ENCODE measurements around the gene MLF2. TPM values are rescaled to one million over a fixed set of nuclear protein-coding genes. Genes with fewer than 3 reads are reported as not detected.

Gene MLF2
- total RNA-seq, 1 experiment from 2014 or later = 244 TPM

- no peak overlapping the region for H2BK120ac ChIP-seq (ENCODE audit: low read depth, low read length, poor library complexity, severe bottlenecking)
- Mint-ChIP-seq H3K27ac (no peak overlapping the region; a peak in 1 of 7 replicates), H3K9me3 (peaks cover 0 to 3% of the 10 kb centered on the region in 2 experiments; a peak in 2 of 5 replicates), H3K36me3 (ENCODE audit: insufficient read depth in 1 of 3, low read depth in 3 of 3) (peaks cover 21 to 44% (median 44%) of the 10 kb centered on the region in 3 experiments), H3K4me1 (peaks cover 47 to 72% of the 10 kb centered on the region in 2 experiments), H3K27me3 (ENCODE audit: low read depth) (peaks cover 47% of the 10 kb centered on the region), H3K4me3 (peak overlapping the region; percentile 30 to 69; a peak in 3 of 5 replicates)
- no peak for DNase-seq
- H3K18ac ChIP-seq (ENCODE audit: insufficient read length, low read depth, low read length) = no peak overlapping the region
- no peak overlapping the region for H3K9ac ChIP-seq (ENCODE audit: extremely low read depth, insufficient read length, low read length)
- H3K23me2 ChIP-seq (ENCODE audit: insufficient read length, low read depth, low read length, poor library complexity, severe bottlenecking) = peaks cover 19% of the 10 kb centered on the region
- H3K23ac ChIP-seq (ENCODE audit: insufficient read length, low read depth, low read length) = no peak overlapping the region
- no peak overlapping the region for H3K27ac ChIP-seq (ENCODE audit: insufficient read length, low read depth, low read length)
- no peaks in the 10 kb centered on the region for H3K9me3 ChIP-seq (ENCODE audit: control insufficient read depth, low read depth, low read length)
- H3T11ph ChIP-seq (ENCODE audit: low read length) = no peak overlapping the region
- H3K4me1 ChIP-seq (ENCODE audit: insufficient read depth, low read length) = no peaks in the 10 kb centered on the region; the same call in 1 of the 2 replicates
- peaks cover 5% of the 10 kb centered on the region; the same call in 1 of the 2 replicates for H3K27me3 ChIP-seq (ENCODE audit: insufficient read depth, low read length)
- no peak overlapping the region for H2BK20ac ChIP-seq (ENCODE audit: low read depth, low read length, poor library complexity, severe bottlenecking)
- H2BK15ac ChIP-seq (ENCODE audit: low read depth, low read length) = no peak overlapping the region
- no peak overlapping the region for H3K14ac ChIP-seq (ENCODE audit: insufficient read depth, low read length)
- peak overlapping the region; percentile 13 for H3K4me2 ChIP-seq (ENCODE audit: insufficient read depth, insufficient read length, low read length)
- H2BK5ac ChIP-seq (ENCODE audit: insufficient read length, low read length) = no peak overlapping the region
- no peak overlapping the region for H2AK5ac ChIP-seq (ENCODE audit: insufficient read length, low read length)
- H4K8ac ChIP-seq (replicated peaks; ENCODE audit: insufficient read length, low read depth, low read length) = no peak overlapping the region
- H2AFZ ChIP-seq (ENCODE audit: low read length) = no peak overlapping the region
- no peak overlapping the region for H3K56ac ChIP-seq (ENCODE audit: insufficient read length, low read depth, low read length)
- H3K79me1 ChIP-seq (ENCODE audit: insufficient read depth, low read depth, low read length, poor library complexity, severe bottlenecking) = no peaks in the 10 kb centered on the region
- no peak overlapping the region for H3K4ac ChIP-seq (ENCODE audit: low read depth, low read length)
- TF ChIP-seq, protein P1, sequence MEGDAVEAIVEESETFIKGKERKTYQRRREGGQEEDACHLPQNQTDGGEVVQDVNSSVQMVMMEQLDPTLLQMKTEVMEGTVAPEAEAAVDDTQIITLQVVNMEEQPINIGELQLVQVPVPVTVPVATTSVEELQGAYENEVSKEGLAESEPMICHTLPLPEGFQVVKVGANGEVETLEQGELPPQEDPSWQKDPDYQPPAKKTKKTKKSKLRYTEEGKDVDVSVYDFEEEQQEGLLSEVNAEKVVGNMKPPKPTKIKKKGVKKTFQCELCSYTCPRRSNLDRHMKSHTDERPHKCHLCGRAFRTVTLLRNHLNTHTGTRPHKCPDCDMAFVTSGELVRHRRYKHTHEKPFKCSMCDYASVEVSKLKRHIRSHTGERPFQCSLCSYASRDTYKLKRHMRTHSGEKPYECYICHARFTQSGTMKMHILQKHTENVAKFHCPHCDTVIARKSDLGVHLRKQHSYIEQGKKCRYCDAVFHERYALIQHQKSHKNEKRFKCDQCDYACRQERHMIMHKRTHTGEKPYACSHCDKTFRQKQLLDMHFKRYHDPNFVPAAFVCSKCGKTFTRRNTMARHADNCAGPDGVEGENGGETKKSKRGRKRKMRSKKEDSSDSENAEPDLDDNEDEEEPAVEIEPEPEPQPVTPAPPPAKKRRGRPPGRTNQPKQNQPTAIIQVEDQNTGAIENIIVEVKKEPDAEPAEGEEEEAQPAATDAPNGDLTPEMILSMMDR (conservative IDR thresholded peaks at IDR 0.05) = no peak
- no peaks in the 10 kb centered on the region for H3K79me2 ChIP-seq (ENCODE audit: insufficient read depth, low read length)
- no peaks in the 10 kb centered on the region for H4K20me1 ChIP-seq (ENCODE audit: control insufficient read depth, insufficient read depth, insufficient read length)
- no peak overlapping the region for H4K5ac ChIP-seq (ENCODE audit: insufficient read length, low read depth, low read length)
- no peak overlapping the region for H4K91ac ChIP-seq (ENCODE audit: insufficient read length, low read depth, low read length)
- H2BK12ac ChIP-seq (ENCODE audit: insufficient read length, low read depth, low read length) = no peak overlapping the region
- WGBS (ENCODE audit: extremely low coverage, insufficient read length, low lambda C conversion rate) = no CpG with 5 or more reads among the region's 15 CpGs
Observed at GRCh38 chr12:6774499-6775062, 21.6 kb upstream of the MLF2 start.

Measured in H9 (cell line).